ENCODE data around the gene SIX5. TPM values are rescaled to one million over a fixed set of nuclear protein-coding genes. Genes with fewer than 3 reads are reported as not detected.

Gene SIX5
- total RNA-seq, 1 donor from 2014 or later = 23.5 TPM

DNA sequence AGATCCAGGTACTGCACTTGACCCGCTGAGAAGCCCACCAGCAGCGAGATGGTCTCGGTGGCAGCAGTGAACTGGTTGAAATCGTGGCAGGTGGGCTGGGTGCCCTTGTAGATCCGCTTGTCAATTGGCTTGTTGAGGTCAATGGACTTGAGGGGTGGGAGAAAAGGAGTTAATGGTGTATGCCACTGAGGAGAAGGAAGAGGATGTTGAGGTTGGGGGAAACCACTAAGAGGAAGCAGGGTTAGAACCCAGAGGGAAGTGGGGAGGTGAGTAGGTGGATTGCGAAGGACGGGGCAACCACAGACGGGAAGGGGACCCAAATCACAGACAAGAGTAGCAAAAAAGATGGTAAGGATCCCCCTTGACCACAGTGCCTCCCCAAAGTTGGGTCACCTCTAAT lies 21.9 kb upstream of the SIX5 start:
- FAIRE-seq (no peak), DNase-seq (ENCODE audit: low read depth) (no peak)
- H3K9me3 ChIP-seq (ENCODE audit: insufficient read depth, low read depth, low read length) = no peaks in the 10 kb centered on the region
- peaks cover 17% of the 10 kb centered on the region for H3K36me3 ChIP-seq (ENCODE audit: insufficient read depth, low read length)
- peaks cover 14% of the 10 kb centered on the region for H3K4me1 Mint-ChIP-seq (ENCODE audit: low read depth, unreplicated experiment)
- no peak for TF ChIP-seq EZH2 (IDR thresholded peaks at IDR 0.05; ENCODE audit: insufficient read depth, low read length)
- TF ChIP-seq, protein P1, sequence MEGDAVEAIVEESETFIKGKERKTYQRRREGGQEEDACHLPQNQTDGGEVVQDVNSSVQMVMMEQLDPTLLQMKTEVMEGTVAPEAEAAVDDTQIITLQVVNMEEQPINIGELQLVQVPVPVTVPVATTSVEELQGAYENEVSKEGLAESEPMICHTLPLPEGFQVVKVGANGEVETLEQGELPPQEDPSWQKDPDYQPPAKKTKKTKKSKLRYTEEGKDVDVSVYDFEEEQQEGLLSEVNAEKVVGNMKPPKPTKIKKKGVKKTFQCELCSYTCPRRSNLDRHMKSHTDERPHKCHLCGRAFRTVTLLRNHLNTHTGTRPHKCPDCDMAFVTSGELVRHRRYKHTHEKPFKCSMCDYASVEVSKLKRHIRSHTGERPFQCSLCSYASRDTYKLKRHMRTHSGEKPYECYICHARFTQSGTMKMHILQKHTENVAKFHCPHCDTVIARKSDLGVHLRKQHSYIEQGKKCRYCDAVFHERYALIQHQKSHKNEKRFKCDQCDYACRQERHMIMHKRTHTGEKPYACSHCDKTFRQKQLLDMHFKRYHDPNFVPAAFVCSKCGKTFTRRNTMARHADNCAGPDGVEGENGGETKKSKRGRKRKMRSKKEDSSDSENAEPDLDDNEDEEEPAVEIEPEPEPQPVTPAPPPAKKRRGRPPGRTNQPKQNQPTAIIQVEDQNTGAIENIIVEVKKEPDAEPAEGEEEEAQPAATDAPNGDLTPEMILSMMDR (IDR thresholded peaks at IDR 0.05; ENCODE audit: insufficient read depth, low read depth, low read length) = no peak
- H3K4me3 ChIP-seq (ENCODE audit: insufficient read depth, low read depth, low read length) = peak overlapping the region; percentile 92
- peak overlapping the region; percentile 99 for H3K4me2 ChIP-seq (ENCODE audit: low read length)
- H2AFZ ChIP-seq (ENCODE audit: low read depth, low read length) = no peak overlapping the region
- H3K27me3 Mint-ChIP-seq (ENCODE audit: low read depth, unreplicated experiment) = peaks cover 2% of the 10 kb centered on the region
- no peaks in the 10 kb centered on the region for H3K9me3 Mint-ChIP-seq (ENCODE audit: unreplicated experiment)
- H3K36me3 Mint-ChIP-seq (ENCODE audit: low read depth, unreplicated experiment) = peaks cover 17% of the 10 kb centered on the region
- H3K79me2 ChIP-seq (ENCODE audit: insufficient read depth, low read length) = peaks cover 54% of the 10 kb centered on the region
- H3K4me1 ChIP-seq (ENCODE audit: insufficient read depth, low read length) = peaks cover 9% of the 10 kb centered on the region
- no peak overlapping the region for H3K27ac ChIP-seq (ENCODE audit: low read depth, low read length)
- peak overlapping the region; percentile 95 for H3K4me3 Mint-ChIP-seq (ENCODE audit: unreplicated experiment)
- no peaks in the 10 kb centered on the region for H3K27me3 ChIP-seq (ENCODE audit: insufficient read depth, low read length)
- H3K9ac ChIP-seq (ENCODE audit: low read length) = no peak overlapping the region
- H4K20me1 ChIP-seq (ENCODE audit: insufficient read depth, low read length) = peaks cover 47% of the 10 kb centered on the region
- H3K27ac Mint-ChIP-seq (ENCODE audit: unreplicated experiment) = no peak overlapping the region

DNA sequence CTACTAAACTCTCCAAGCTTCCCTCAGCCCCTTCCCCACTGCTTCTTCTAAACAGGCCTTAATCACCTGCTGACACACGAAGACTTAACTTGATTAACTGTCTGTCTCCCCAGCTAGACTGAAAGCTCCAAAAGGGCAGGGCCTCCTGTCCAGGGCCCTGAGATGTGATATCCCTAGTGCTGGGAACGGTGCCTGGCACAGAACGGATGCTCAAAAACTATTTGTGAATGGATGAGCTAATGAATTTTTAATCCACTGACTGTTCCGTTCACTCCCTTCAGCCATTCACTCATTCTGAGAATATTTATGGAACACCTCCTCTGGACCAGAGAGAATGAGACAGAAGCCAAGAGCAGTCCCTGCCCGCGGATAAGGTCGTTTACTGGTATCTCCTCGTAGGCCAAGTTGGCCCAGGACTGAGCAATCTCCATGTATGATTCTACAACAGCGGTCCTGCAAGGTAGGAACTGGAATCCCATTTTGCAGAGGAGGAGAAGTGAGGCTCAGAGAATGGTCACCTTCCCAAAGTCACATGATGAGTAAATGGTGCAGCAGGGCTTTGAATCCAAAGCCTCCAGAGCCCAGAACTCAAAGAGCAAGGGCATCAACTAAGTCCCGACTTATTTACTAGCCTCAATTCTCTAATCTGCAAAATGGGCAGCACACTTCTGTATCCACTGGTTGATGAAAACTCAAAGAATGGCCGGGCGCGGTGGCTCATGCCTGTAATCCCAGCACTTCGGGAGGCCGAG lies 20.2 kb upstream of the SIX5 start:
- H2AFZ ChIP-seq (ENCODE audit: low read depth, low read length) = no peak overlapping the region
- H3K4me3 ChIP-seq (ENCODE audit: insufficient read depth, low read depth, low read length) = no peak overlapping the region
- H3K79me2 ChIP-seq (ENCODE audit: insufficient read depth, low read length) = peaks cover 68% of the 10 kb centered on the region
- H3K9ac ChIP-seq (ENCODE audit: low read length) = no peak overlapping the region
- DNase-seq (ENCODE audit: low read depth) = no peak
- H3K27me3 ChIP-seq (ENCODE audit: insufficient read depth, low read length) = no peaks in the 10 kb centered on the region
- Mint-ChIP-seq H3K27me3 (ENCODE audit: low read depth, unreplicated experiment) (no peaks in the 10 kb centered on the region), H3K4me1 (ENCODE audit: low read depth, unreplicated experiment) (peaks cover 14% of the 10 kb centered on the region), H3K27ac (ENCODE audit: unreplicated experiment) (no peak overlapping the region), H3K4me3 (ENCODE audit: unreplicated experiment) (no peak overlapping the region), H3K36me3 (ENCODE audit: low read depth, unreplicated experiment) (peaks cover 17% of the 10 kb centered on the region), H3K9me3 (ENCODE audit: unreplicated experiment) (no peaks in the 10 kb centered on the region)
- H3K27ac ChIP-seq (ENCODE audit: low read depth, low read length) = no peak overlapping the region
- no peak for FAIRE-seq
- peaks cover 60% of the 10 kb centered on the region for H4K20me1 ChIP-seq (ENCODE audit: insufficient read depth, low read length)
- no peak overlapping the region for H3K4me2 ChIP-seq (ENCODE audit: low read length)
- H3K36me3 ChIP-seq (ENCODE audit: insufficient read depth, low read length) = peaks cover 23% of the 10 kb centered on the region
- TF ChIP-seq, protein P1 (IDR thresholded peaks at IDR 0.05; ENCODE audit: insufficient read depth, low read depth, low read length) = no peak
- no peak for TF ChIP-seq EZH2 (IDR thresholded peaks at IDR 0.05; ENCODE audit: insufficient read depth, low read length)
- H3K9me3 ChIP-seq (ENCODE audit: insufficient read depth, low read depth, low read length) = no peaks in the 10 kb centered on the region
- H3K4me1 ChIP-seq (ENCODE audit: insufficient read depth, low read length) = peaks cover 9% of the 10 kb centered on the region

DNA sequence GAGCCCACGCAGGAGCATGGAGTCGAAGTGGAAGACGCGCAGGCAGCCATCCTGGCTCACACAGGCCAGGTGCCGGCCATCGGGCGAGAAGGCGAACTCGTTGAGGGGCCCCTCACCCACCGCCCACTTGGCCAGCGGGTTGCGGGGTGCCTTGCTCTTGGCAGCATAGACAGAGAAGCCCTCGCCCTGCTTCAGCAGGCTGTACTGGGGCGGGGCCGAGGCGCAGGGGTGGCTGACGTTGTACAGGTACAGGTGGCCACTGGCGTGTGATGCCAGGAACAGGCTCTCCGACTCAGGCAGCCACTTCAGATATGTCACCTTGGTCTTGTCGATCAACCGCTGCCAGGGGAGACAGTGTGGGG lies 17.5 kb upstream of the SIX5 start:
- no peak overlapping the region for H2AFZ ChIP-seq (ENCODE audit: low read depth, low read length)
- H3K79me2 ChIP-seq (ENCODE audit: insufficient read depth, low read length) = peaks cover 60% of the 10 kb centered on the region
- no peak for FAIRE-seq
- peaks cover 17% of the 10 kb centered on the region for H3K36me3 Mint-ChIP-seq (ENCODE audit: low read depth, unreplicated experiment)
- H3K4me1 Mint-ChIP-seq (ENCODE audit: low read depth, unreplicated experiment) = peaks cover 18% of the 10 kb centered on the region
- no peaks in the 10 kb centered on the region for H3K27me3 ChIP-seq (ENCODE audit: insufficient read depth, low read length)
- no peaks in the 10 kb centered on the region for H3K9me3 Mint-ChIP-seq (ENCODE audit: unreplicated experiment)
- no peaks in the 10 kb centered on the region for H3K27me3 Mint-ChIP-seq (ENCODE audit: low read depth, unreplicated experiment)
- H4K20me1 ChIP-seq (ENCODE audit: insufficient read depth, low read length) = peaks cover 72% of the 10 kb centered on the region
- H3K9me3 ChIP-seq (ENCODE audit: insufficient read depth, low read depth, low read length) = no peaks in the 10 kb centered on the region
- no peak overlapping the region for H3K4me3 ChIP-seq (ENCODE audit: insufficient read depth, low read depth, low read length)
- H3K4me1 ChIP-seq (ENCODE audit: insufficient read depth, low read length) = peaks cover 26% of the 10 kb centered on the region
- no peak overlapping the region for H3K27ac ChIP-seq (ENCODE audit: low read depth, low read length)
- no peak overlapping the region for H3K27ac Mint-ChIP-seq (ENCODE audit: unreplicated experiment)
- H3K9ac ChIP-seq (ENCODE audit: low read length) = no peak overlapping the region
- no peak for DNase-seq (ENCODE audit: low read depth)
- peaks cover 23% of the 10 kb centered on the region for H3K36me3 ChIP-seq (ENCODE audit: insufficient read depth, low read length)
- TF ChIP-seq, protein P1 (IDR thresholded peaks at IDR 0.05; ENCODE audit: insufficient read depth, low read depth, low read length) = no peak
- no peak for TF ChIP-seq EZH2 (IDR thresholded peaks at IDR 0.05; ENCODE audit: insufficient read depth, low read length)
- no peak overlapping the region for H3K4me2 ChIP-seq (ENCODE audit: low read length)
- no peak overlapping the region for H3K4me3 Mint-ChIP-seq (ENCODE audit: unreplicated experiment)
